CD8-positive, alpha-beta memory T cell (primary cell): ENCODE data around the gene HMOX1. TPM values are rescaled to one million over a fixed set of nuclear protein-coding genes. Genes with fewer than 3 reads are reported as not detected.

Experiments used
- CTCF ChIA-PET: fragments of 350-600 bp; sonication (Branson Sonifier 250); formaldehyde crosslinking; loops from one replicate; lab custom pipeline; 2021; ENCODE audit warnings: antibody characterized with exemption; lab: Charles Lee
- POLR2A ChIA-PET: fragments of 350-600 bp; sonication (Branson Sonifier 250); formaldehyde crosslinking; loops from one replicate; lab custom pipeline; 2021; ENCODE audit warnings: antibody characterized with exemption; lab: Charles Lee
- DNase-seq, 5 donors: peaks; one replicate each; pipeline versions ENCODE4 v3.0.0 to v3.0.0-alpha.2; 2020 to 2022; ENCODE audit warnings: mixed read lengths in 1 of 5
- H3K27ac ChIP-seq: one replicate; pipeline ENCODE4 v1.7.0; 2013; ENCODE audit warnings: low read depth, mild to moderate bottlenecking, low read length, moderate library complexity
- H3K27me3 ChIP-seq: 2 replicates; pipeline ENCODE4 v1.7.0; 2013; ENCODE audit warnings: low read length, mild to moderate bottlenecking; ENCODE audit not compliant: insufficient read depth, poor library complexity, severe bottlenecking
- H3K36me3 ChIP-seq: 2 replicates; pipeline ENCODE4 v1.7.0; 2013; ENCODE audit warnings: mild to moderate bottlenecking, low read length, moderate library complexity; ENCODE audit not compliant: insufficient read depth
- H3K4me1 ChIP-seq: 2 replicates; pipeline ENCODE4 v1.7.0; 2013; ENCODE audit warnings: mild to moderate bottlenecking, low read length, moderate library complexity; ENCODE audit not compliant: insufficient read depth
- H3K4me3 ChIP-seq: 2 replicates; pipeline ENCODE4 v1.7.0; 2013; ENCODE audit warnings: mild to moderate bottlenecking, low read length
- H3K9me3 ChIP-seq: 2 replicates; pipeline ENCODE4 v1.7.0; 2013; ENCODE audit warnings: mild to moderate bottlenecking, low read length
- H3K27ac Mint-ChIP-seq, 8 donors: one replicate each; pipeline ENCODE4 v1.8.0; 2020 to 2021; ENCODE audit warnings: mixed read lengths in 8 of 8, mild to moderate bottlenecking in 6 of 8, inconsistent platforms in 3 of 8, moderate library complexity in 3 of 8
- H3K27me3 Mint-ChIP-seq, 2 donors: one replicate each; pipeline ENCODE4 v1.8.0; 2020 to 2021; ENCODE audit warnings: mixed read lengths in 2 of 2, mild to moderate bottlenecking in 1 of 2, moderate library complexity in 1 of 2
- H3K36me3 Mint-ChIP-seq, 3 donors: one replicate each; pipeline ENCODE4 v1.8.0; 2020 to 2021; ENCODE audit warnings: mixed read lengths in 3 of 3, inconsistent platforms in 1 of 3, mild to moderate bottlenecking in 1 of 3
- H3K4me1 Mint-ChIP-seq, 3 donors: one replicate each; pipeline ENCODE4 v1.8.0; 2020 to 2021; ENCODE audit warnings: mixed read lengths in 3 of 3, inconsistent platforms in 1 of 3, mild to moderate bottlenecking in 1 of 3
- H3K4me3 Mint-ChIP-seq, 7 donors: one replicate each; pipeline ENCODE4 v1.8.0; 2020 to 2021; ENCODE audit warnings: mixed read lengths in 7 of 7, mild to moderate bottlenecking in 6 of 7, moderate library complexity in 4 of 7, inconsistent platforms in 2 of 7
- H3K9me3 Mint-ChIP-seq, 5 donors: one replicate each; pipeline ENCODE4 v1.8.0; 2020 to 2022; ENCODE audit warnings: mixed read lengths in 5 of 5, mild to moderate bottlenecking in 3 of 5, moderate library complexity in 2 of 5, inconsistent platforms in 1 of 5
- polyA plus RNA-seq: library from polyadenylated mRNA; unstranded; fragments of 300-500 nt; fragmentation: Illumina TruSeq; gene quantifications from one replicate; pipeline ENCODE4 v1.2.3, GENCODE V29; 2021
- total RNA-seq, 2 experiments: library from RNA; stranded (reverse); gene quantifications; one replicate each; pipeline ENCODE4 v1.2.3, GENCODE V29; 2021

HMOX1 gene, protein sequence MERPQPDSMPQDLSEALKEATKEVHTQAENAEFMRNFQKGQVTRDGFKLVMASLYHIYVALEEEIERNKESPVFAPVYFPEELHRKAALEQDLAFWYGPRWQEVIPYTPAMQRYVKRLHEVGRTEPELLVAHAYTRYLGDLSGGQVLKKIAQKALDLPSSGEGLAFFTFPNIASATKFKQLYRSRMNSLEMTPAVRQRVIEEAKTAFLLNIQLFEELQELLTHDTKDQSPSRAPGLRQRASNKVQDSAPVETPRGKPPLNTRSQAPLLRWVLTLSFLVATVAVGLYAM
- total RNA-seq: 1 to 10 TPM; 5.1 to 5.6 TPM
- 0.25 TPM for polyA plus RNA-seq

GRCh38 chr22:35380537-35381423 is at the start of gene HMOX1:
Gene HMOX1 (plus strand): TSS chr22:35381096. CDS start chr22:35381174, 78 bp downstream.
- Histone ChIP-seq H3K27me3 (peaks cover 9% of the 10 kb centered on the region), H3K4me3 (no peak within 1 kb of the TSS), H3K27ac (no peak within 1 kb of the TSS), H3K36me3 (no peaks in the 10 kb centered on the region), H3K4me1 (peaks cover 14% of the 10 kb centered on the region), H3K9me3 (no peaks in the 10 kb centered on the region)
- Mint-ChIP-seq H3K4me3 (peak within 1 kb of the TSS in 6 of 7 donors; percentile 38 to 85 (median 50)), H3K27me3 (peaks cover 20 to 32% of the 10 kb centered on the region in 2 donors), H3K27ac (peak within 1 kb of the TSS in 2 of 8 donors; percentile 50 to 72), H3K4me1 (peaks cover 10 to 24% (median 22%) of the 10 kb centered on the region in 3 donors), H3K9me3 (no peaks in the 10 kb centered on the region), H3K36me3 (no peaks in the 10 kb centered on the region)
- ChIA-PET CTCF (interaction anchor here (1.0 kb wide), 1 partner anchor 32 kb away, joined by 3 read pairs; no protein-coding TSS in a partner anchor), POLR2A (no interaction called here)
- peak; percentile 12 to 58 (median 26) for DNase-seq

GRCh38 chr22:35332278-35332677 is 48.6 kb upstream of the HMOX1 start:
- POLR2A ChIA-PET: no interaction called here
- Histone ChIP-seq H3K27me3 (no peaks in the 10 kb centered on the region), H3K36me3 (peaks cover 5% of the 10 kb centered on the region), H3K4me3 (no peak overlapping the region), H3K9me3 (no peaks in the 10 kb centered on the region), H3K27ac (no peak overlapping the region), H3K4me1 (peaks cover 20% of the 10 kb centered on the region)
- CTCF ChIA-PET: no interaction called here
- peak overlapping the region in 7 of 8 donors; percentile 7 to 79 (median 39) for H3K27ac Mint-ChIP-seq
- peaks cover 0 to 1% of the 10 kb centered on the region in 2 donors for H3K27me3 Mint-ChIP-seq
- H3K4me1 Mint-ChIP-seq: peaks cover 13 to 40% (median 37%) of the 10 kb centered on the region in 3 donors
- H3K4me3 Mint-ChIP-seq: no peak overlapping the region
- H3K9me3 Mint-ChIP-seq: peaks cover 0 to 2% (median 0%) of the 10 kb centered on the region in 5 donors
- no peak for DNase-seq
- H3K36me3 Mint-ChIP-seq: peaks cover 0 to 86% (median 7%) of the 10 kb centered on the region in 3 donors

- H3K4me1 ChIP-seq: peaks cover 20% of the 10 kb centered on the region
- no peak overlapping the region for H3K4me3 ChIP-seq
- Mint-ChIP-seq H3K9me3 (peaks cover 0 to 2% (median 0%) of the 10 kb centered on the region in 5 donors), H3K36me3 (peaks cover 0 to 86% (median 11%) of the 10 kb centered on the region in 3 donors), H3K4me3 (no peak overlapping the region), H3K27me3 (peaks cover 0 to 1% of the 10 kb centered on the region in 2 donors), H3K4me1 (peaks cover 13 to 34% (median 33%) of the 10 kb centered on the region in 3 donors), H3K27ac (peak overlapping the region in 2 of 8 donors; percentile 27 to 43)
- CTCF ChIA-PET: no interaction called here
- POLR2A ChIA-PET: no interaction called here
- DNase-seq: no peak
- no peaks in the 10 kb centered on the region for H3K27me3 ChIP-seq
- H3K9me3 ChIP-seq: no peaks in the 10 kb centered on the region
- H3K27ac ChIP-seq: no peak overlapping the region
- H3K36me3 ChIP-seq: peaks cover 5% of the 10 kb centered on the region
Measured at GRCh38 chr22:35333220-35333619, 47.7 kb upstream of the HMOX1 start.

- ChIA-PET POLR2A (no interaction called here), CTCF (no interaction called here)
- H3K27ac ChIP-seq: no peak overlapping the region
- Mint-ChIP-seq H3K4me1 (peaks cover 12 to 29% (median 29%) of the 10 kb centered on the region in 3 donors), H3K27ac (peak overlapping the region in 6 of 8 donors; percentile 25 to 86 (median 50)), H3K9me3 (peaks cover 0 to 2% (median 0%) of the 10 kb centered on the region in 5 donors), H3K27me3 (peaks cover 0 to 1% of the 10 kb centered on the region in 2 donors), H3K36me3 (peaks cover 0 to 85% (median 11%) of the 10 kb centered on the region in 3 donors), H3K4me3 (no peak overlapping the region)
- no peak for DNase-seq
- H3K9me3 ChIP-seq: no peaks in the 10 kb centered on the region
- no peak overlapping the region for H3K4me3 ChIP-seq
- H3K4me1 ChIP-seq: peaks cover 18% of the 10 kb centered on the region
- no peaks in the 10 kb centered on the region for H3K27me3 ChIP-seq
- H3K36me3 ChIP-seq: peaks cover 5% of the 10 kb centered on the region
Measured at GRCh38 chr22:35334004-35334403, 46.9 kb upstream of the HMOX1 start.

DNA sequence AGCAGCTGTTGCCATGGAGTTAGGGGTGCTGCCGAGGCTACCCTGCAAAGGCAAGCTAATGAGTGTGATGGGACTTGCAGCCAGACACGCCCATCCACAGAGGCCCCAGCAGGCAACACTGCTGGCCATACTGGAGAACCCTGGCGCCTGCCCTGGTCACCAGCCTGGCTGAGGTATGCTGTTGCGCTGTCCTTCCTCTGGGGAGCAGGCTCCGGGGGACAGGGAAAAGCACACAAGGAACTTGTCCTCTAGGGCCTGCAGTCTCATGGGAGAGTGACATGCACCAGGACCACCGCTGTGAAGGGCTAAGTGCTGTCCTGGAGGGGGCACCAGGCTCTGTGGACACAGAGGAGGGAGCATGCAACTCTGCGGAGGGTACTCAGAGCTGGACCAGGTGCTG is 45.4 kb upstream of the HMOX1 start:
- H3K4me3 ChIP-seq: no peak overlapping the region

GRCh38 chr22:35335936-35336781 is 44.7 kb upstream of the HMOX1 start:
- Histone ChIP-seq H3K27ac (no peak overlapping the region), H3K27me3 (no peaks in the 10 kb centered on the region), H3K36me3 (peaks cover 5% of the 10 kb centered on the region), H3K9me3 (no peaks in the 10 kb centered on the region), H3K4me3 (no peak overlapping the region), H3K4me1 (no peaks in the 10 kb centered on the region)
- Mint-ChIP-seq H3K36me3 (peaks cover 0 to 85% (median 19%) of the 10 kb centered on the region in 3 donors), H3K27ac (peak overlapping the region in 5 of 8 donors; percentile 17 to 68 (median 26)), H3K9me3 (no peaks in the 10 kb centered on the region), H3K4me1 (peaks cover 0 to 13% (median 12%) of the 10 kb centered on the region in 3 donors), H3K27me3 (peaks cover 0 to 3% of the 10 kb centered on the region in 2 donors), H3K4me3 (peak overlapping the region in 1 of 7 donors; percentile 26)
- ChIA-PET POLR2A (no interaction called here), CTCF (interaction anchor here (1.0 to 1.1 kb wide), 2 partner anchors 14 to 36 kb away, joined by 3 read pairs; partner anchors contain the start of gene TOM1)
- DNase-seq: no peak

More for the DNA sequence above, 45.4 kb upstream of the HMOX1 start:
- H3K4me1 Mint-ChIP-seq: peaks cover 2 to 17% (median 15%) of the 10 kb centered on the region in 3 donors
- Histone ChIP-seq H3K9me3 (no peaks in the 10 kb centered on the region), H3K27ac (no peak overlapping the region), H3K27me3 (no peaks in the 10 kb centered on the region), H3K36me3 (peaks cover 5% of the 10 kb centered on the region), H3K4me1 (peaks cover 4% of the 10 kb centered on the region)
- CTCF ChIA-PET: interaction anchor here (1.0 to 1.1 kb wide), 2 partner anchors 15 to 36 kb away, joined by 3 read pairs; partner anchors contain the start of gene TOM1
- no peaks in the 10 kb centered on the region for H3K9me3 Mint-ChIP-seq
- H3K27me3 Mint-ChIP-seq: peaks cover 0 to 3% of the 10 kb centered on the region in 2 donors
- H3K36me3 Mint-ChIP-seq: peaks cover 0 to 86% (median 13%) of the 10 kb centered on the region in 3 donors
- POLR2A ChIA-PET: no interaction called here
- no peak for DNase-seq
- H3K27ac Mint-ChIP-seq: peak overlapping the region in 3 of 8 donors; percentile 17 to 88 (median 39)
- H3K4me3 Mint-ChIP-seq: no peak overlapping the region

GRCh38 chr22:35337932-35338331 is 43.0 kb upstream of the HMOX1 start:
- DNase-seq: no peak
- peaks cover 0 to 13% (median 12%) of the 10 kb centered on the region in 3 donors for H3K4me1 Mint-ChIP-seq

More at GRCh38 chr22:35337932-35338331, 43.0 kb upstream of the HMOX1 start:
- no peaks in the 10 kb centered on the region for H3K27me3 ChIP-seq
- CTCF ChIA-PET: no interaction called here
- no peak overlapping the region for H3K4me3 ChIP-seq
- Mint-ChIP-seq H3K27ac (peak overlapping the region in 2 of 8 donors; percentile 51 to 66), H3K9me3 (no peaks in the 10 kb centered on the region), H3K36me3 (peaks cover 0 to 76% (median 17%) of the 10 kb centered on the region in 3 donors), H3K27me3 (peaks cover 0 to 2% of the 10 kb centered on the region in 2 donors), H3K4me3 (no peak overlapping the region)
- H3K36me3 ChIP-seq: no peaks in the 10 kb centered on the region
- H3K4me1 ChIP-seq: no peaks in the 10 kb centered on the region
- POLR2A ChIA-PET: no interaction called here
- no peaks in the 10 kb centered on the region for H3K9me3 ChIP-seq
- no peak overlapping the region for H3K27ac ChIP-seq
